DMS 273 (cell line): ENCODE data around the gene ATM.
"Not testable (repeated sequence)": the region's sequence is repeated elsewhere in the genome, so short reads cannot be mapped to it uniquely, and the experiment has no call there.

Experiments
- DNase-seq: peaks from one replicate; lab custom pipeline; 2025; ENCODE audit not compliant: unreplicated experiment; lab: John Stamatoyannopoulos, UW

The ATM gene

DNA sequence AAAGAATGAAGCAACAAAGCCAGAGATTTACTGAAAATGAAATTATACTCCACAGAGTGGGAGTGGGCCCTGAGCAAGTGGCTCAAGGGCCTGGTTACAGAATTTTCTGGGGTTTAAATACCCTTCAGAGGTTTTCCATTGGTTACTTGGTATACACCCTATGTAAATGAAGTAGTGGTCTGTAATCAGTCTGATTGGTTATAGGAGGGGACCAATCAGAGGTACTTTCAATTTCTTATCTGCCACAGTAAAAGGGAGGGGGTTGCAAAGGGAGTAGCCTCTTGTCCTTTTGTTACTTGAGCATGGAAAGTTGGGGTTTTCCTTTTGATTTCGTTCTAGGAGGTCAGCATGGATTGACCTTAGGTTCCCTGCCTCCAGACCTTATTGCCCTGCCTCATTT, 63.5 kb downstream of the ATM start:
- DNase-seq: no peak

DNA sequence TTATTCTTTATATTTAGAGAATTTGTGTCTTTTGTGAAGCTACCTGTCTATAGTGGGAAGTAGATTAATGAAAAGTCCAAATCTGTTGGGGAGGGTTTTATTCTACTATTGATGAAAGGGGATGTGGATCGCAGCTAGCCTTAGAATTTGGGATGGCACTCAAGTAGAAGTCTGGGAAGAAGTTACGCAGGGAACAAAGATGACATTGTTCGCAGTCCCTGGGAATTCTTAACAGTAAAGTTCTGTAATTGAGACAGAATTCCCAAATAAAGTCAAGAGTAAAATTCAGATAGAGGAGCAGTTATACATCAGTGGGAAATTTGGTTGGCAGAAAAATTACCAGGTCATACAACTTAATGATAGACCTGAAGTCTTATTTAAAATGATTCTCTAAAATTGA, 64.1 kb downstream of the ATM start:
- DNase-seq: no peak

DNA sequence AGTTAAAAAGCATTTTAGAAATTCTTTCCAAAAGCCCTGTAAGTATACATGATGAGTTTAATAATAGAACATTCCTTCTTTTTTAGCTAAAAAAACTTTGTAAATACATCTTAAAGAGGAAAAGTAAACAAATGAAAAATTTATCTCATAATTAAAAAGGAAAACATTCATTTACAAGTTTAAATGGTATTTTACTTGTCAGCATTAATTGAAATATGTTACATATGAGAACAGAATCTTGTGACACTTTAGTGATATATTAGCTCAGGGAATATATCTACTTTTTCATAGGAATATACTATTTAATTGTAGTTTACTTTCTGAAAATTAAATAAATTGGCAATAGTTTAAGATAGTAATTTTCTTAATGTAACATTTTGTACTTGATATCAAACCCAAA, 66.2 kb downstream of the ATM start:
- DNase-seq: not testable (repeated sequence)

DNA sequence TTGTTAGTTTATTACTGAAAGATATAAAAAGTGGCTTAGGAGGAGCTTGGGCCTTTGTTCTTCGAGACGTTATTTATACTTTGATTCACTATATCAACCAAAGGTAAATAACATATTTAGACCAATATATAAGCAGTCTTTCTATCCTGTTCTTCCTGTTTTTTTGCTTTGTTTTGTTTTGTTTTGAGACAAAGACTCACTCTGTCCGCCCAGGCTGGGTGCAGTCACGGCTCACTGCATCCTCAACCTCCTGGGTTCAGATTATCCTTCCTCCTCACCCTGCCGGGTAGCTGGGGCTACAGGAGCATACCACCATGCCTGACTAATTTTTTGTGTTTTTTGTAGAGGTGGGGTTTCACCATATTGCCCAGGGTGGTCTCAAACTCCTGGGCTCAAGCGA, 66.8 kb downstream of the ATM start:
- no peak for DNase-seq

DNA sequence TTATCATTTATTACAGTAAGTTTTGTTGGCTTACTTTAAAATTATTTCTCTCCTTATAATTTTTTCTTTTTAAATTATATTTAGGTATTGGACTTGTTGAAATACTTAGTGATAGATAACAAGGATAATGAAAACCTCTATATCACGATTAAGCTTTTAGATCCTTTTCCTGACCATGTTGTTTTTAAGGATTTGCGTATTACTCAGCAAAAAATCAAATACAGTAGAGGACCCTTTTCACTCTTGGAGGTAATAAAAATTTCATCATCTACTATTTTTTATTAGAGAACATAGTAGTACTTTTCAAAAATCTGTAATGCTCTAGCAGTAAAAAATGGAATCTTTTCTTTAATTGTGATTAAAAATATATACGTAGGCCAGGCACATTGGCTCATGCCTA, 70.4 kb downstream of the ATM start:
- DNase-seq: no peak

DNA sequence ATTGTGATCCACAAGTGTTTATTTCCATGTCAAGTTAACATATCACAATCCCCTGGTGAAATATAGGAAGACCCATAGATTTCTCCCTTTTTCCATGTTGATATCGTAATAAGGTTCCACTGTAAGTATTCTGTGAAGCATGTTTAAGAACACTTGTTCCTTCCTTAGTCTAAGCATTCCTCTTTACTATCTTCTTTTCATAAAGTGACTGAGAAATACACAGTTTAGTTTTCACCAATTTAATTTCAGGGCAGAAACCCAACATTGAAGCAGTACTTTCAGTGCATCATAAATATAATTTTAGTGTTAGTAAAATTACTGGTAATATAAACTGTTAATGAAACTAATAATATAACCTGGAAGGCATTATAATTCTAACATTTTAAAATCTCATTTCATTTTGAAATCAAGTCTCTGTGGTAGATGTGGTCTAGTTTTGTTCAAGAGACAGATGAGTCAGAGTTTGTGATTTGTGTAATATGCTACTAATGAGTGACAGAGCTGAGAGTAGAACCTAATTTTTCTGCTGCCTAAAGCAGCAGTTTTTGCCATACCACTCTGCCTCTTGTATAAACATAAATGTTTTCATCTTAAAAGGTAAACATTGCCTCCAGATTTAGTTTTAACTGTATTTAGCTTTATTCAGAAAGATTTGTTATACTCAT, 79.4 kb downstream of the ATM start:
- DNase-seq: no peak

DNA sequence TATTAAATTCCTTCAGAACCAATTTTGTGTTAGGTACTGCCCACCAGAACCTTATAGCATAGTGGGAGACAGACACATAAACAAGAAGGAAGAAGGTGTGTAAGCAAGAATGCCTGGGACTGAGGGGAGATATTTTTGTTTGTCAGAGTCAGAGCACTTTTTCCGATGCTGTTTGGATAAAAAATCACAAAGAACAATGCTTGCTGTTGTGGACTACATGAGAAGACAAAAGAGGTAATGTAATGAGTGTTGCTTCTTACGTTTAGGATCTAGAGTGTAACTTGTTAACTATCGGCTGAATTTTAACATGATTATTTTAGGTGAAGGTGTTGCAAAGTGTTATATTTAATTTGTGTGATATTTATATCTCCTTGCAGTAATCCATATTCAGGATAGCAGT, 84.9 kb downstream of the ATM start:
- no peak for DNase-seq

DNA sequence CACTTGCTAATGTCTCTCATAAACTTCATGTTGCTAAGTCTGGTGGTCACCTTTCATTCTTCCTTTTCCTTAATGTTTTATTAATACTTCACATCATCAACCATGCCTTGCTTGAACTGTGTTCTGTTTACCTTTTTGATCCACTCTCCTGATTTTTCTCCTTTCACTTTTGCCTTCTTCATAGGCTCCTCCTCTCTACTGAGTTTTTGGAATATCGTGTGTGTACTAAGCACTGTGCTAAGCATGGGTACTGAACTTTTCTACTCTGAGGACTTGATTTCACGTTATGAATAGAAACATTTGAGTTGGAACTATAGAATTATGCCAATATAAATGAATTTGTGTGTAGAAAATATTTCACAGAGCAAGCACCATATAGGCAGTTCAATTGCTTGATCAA, 90.6 kb downstream of the ATM start:
- no peak for DNase-seq

DNA sequence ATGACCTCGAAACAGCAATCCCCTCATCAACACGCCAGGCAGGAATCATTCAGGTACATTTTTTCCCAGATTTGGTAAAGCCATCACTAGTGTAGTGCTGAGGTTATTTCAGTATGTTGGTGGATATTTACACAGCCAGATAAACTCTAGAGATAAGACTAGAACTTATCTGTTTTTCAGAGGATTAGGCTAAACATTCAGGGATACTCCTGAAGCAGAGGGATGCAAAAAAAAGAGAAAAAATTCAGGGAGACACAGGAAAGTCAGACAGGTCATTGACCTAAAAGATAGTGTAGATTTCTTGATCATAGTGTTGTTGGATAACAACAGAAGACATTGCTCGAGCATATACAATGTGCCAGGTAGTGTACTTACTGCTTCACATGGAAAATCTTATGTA, 93.2 kb downstream of the ATM start:
- no peak for DNase-seq

DNA sequence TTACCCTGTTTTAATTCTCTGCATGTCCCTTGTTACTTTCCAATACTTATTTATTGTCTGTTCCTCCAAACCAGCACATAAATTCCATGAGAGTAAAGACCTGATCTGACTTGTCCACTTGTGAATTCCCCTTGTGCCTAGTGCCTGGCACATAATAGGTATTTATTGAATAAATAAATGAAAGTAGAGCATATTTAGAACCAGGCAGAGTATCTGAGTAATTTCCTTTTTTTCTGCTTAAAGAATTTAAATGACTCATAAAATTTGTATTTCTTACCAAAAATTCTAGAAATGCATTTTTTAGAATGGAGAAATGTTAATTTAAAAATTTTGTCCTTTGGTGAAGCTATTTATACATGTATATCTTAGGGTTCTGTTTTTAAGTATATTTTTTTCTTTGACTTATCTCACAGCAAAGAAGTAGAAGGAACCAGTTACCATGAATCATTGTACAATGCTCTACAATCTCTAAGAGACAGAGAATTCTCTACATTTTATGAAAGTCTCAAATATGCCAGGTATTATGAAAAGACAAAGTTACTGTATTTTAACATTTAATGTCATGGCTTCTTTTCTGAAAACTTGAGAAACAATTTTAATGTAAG, 96.8 kb downstream of the ATM start:
- no peak for DNase-seq

DNA sequence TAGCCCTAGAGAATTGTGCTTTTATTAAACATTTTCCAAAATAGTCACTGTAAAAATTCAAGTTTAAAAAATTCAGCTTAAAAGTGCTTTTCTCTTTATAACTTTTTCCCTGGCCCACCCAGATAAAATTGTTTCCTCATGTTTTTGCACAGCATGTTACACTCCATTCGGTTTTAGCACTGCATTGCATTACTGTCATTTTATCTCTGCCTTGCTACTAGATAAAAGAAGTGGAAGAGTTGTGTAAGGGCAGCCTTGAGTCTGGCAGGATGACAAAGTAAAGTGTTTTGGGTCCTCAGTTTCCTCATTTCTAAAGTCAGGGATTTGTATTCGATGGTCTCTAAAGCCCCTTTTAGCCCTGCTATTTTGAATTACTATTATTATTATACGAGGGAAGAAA, 99.8 kb downstream of the ATM start:
- no peak for DNase-seq

DNA sequence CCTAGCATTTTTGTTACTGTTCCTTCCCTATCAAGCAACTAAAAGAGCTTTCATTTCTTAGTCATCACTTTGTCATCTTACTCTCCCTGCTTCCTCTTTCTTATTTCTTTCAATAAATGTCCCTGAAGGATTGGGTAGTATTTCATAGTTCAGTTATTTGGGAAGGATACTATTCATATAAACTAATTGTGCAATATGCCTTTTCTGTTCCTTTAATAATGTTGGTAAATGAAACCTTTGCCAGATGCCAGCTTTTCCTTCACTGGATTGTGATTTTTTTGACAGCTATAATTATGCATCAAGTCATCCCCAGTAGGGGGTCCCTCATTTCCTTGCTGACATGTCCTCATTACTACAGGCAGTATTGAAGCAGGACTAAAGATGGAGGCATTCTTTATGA, 101.7 kb downstream of the ATM start:
- peak; percentile 0 for DNase-seq

DNA sequence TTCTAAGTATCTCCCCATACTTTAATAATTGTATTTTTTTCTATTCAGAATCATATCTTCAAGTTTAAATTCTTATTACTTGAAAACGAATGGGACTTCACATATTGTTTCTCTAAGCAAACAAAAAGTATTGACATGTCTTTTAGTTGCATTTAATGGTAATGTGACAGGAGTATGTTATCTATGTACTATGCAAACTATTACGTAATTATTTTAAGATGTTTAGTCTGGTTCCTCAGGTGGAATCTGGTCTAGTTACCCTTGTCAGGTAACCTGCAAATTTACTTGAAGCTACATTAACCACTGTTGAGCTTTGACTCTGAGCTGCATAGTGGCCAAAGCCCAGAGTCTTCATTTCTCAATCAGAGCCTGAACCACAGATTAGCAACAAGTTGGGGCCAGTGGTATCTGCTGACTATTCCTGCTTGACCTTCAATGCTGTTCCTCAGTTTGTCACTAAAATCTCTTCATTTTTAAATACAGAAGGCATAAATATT, 110.6 kb downstream of the ATM start:
- DNase-seq: no peak

DNA sequence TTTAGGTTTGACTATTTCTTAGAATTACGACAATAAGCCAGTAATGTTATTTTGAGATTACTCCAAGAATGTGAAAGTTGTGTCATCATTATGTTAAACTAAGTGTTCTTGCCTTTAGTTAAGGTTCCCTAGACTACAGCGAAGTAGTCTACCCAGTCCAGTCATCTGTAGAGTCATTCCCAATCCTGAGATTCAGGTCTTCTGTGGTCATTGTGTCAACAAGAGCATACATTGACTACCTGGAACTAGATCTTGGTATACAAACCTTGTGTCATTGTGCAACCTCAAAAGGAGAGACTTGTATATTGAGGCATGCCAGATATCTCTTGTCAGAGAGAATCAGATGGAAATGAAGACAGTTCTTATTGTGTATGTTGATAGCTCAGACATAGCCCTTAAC, 115.9 kb downstream of the ATM start:
- no peak for DNase-seq

DNA sequence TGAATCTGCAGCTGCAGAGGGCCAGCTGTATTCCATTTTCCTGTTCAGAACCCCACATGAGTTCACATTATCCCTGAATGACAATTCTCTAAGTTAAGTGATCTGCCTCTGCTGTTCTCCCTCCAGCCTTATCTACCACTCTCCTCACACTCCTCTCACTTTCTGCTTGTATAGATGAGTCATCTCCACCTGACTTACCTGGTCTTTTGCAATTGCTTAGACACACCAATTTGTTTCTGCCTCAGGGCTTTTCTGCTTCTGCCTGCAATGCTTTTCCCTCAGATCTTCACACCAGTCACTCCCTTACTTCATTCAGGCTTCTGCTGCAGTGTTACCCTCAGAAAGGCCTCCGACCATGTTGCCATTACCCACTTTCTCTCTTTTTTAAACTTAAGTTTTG, 118.1 kb downstream of the ATM start:
- DNase-seq: no peak

DNA sequence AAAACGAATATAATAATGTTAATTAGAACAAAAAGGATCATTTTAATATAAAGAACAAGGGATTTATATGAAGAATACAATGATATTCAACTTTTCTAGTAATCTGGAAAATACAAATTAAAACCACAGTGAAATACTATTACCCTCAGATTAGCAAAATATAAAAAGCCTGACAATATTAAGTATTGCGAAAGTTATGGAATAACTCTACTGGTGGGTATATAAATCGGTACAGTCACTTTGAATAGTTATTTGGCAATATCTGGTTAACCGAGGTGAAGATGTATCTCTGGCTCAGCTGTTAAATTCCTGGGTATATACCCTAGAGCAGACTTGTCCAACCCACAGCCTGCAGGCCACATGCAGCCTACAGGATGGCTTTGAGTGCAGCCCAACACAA, 118.8 kb downstream of the ATM start:
- DNase-seq: no peak

DNA sequence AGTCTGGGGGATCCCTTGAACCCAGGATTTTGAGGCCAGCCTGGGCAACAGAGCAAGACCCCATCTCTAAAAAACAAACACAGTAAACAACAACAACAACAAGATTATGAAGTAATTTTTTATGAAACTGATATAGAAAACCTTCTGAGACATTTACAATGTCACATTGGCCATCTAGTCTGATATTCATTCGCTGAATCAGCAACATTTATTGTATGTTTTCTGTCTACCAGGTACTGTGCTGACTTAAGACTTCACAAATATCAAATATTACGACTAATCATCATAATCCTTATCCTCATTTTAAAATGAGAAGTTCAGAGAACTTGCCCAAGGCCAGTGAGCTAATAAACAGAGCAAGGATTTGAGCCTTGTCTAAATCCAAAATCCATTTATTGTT, 120.8 kb downstream of the ATM start:
- no peak for DNase-seq

DNA sequence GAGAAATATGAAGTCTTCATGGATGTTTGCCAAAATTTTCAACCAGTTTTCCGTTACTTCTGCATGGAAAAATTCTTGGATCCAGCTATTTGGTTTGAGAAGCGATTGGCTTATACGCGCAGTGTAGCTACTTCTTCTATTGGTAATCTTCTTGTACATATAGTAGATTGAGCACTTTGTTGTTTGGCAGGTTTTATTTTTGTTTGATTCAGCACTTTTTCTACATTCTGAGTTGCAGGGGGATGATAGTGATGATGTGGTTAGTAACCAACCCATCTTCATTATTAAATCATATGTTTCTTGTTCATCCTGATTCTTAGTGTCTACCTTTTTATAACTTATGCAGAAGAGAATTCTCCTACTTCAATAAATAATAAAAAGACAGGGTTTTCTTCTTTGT, 122.9 kb downstream of the ATM start:
- no peak for DNase-seq

DNA sequence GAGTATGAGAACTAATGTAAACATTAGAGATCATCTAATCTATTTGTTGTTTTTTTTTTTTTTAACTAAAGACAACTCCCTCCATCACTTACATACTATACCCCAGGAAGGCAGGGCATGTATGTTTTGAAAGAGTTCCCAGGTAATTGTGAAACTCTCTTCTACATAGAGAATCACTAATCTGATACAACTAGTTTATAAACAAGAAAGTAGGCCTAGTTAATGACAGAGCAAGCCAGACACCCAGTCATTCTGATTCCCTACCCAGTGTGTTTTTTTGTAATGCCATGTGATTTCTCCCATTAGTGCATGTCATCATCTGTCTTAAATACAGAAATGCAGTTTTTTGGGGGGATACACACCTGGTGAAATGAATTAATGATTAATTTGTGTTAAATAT, 123.6 kb downstream of the ATM start:
- no peak for DNase-seq

DNA sequence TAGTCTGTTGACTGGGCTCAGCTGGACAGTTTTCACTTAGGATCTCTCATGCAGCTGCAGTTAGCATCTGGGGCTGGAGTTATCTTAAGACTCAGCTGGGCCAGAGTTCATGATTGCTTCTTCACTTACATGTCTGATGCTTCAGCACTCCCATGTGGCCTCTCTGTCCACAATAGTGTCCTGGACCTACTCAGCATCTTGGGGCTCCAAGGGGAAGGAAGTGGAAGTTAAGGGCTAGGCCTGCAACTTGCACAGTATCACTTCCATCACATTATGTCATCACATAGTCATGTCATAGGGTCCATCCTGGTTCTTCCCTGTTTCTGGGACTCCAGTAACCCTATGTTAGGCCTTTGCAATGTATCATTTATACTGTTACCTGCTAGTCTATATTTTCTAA, 128.6 kb downstream of the ATM start:
- no peak for DNase-seq

DNA sequence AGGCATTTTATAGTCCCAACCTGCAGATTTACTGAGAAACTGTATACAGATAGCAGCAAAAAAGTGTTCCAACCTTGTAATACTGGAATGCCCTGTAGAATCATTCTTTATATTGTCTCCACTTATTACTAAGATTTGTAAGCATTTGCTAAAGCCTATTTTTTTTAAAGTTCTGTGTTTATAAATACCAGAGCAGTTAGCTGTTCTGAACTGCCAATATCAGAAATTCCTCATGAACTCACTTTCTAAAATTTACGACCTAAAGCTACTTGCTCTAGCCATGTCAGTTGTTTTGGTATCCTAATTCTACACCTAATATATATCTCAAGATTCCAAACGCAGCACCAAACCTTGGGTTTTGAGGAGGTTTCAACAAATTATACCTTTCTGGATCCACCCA, 141.3 kb downstream of the ATM start:
- no peak for DNase-seq

DNA sequence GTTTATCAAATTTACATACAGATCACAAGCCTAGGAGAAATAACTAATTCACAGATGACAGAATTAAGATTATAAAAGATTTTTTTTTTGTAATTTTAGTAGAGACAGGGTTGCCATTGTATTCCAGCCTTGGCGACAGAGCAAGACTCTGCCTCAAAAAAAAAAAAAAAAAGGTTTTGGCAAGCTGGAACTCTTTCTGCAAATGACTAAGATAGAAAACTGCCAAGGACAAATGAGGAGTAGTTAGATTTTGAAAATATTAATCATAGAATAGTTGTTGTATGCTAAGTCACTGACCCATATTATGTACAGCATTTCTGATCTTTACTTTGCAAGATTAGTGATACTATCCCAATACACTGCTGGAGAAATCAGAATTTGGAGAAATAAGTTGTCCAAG, 145.3 kb downstream of the ATM start:
- no peak for DNase-seq

DNA sequence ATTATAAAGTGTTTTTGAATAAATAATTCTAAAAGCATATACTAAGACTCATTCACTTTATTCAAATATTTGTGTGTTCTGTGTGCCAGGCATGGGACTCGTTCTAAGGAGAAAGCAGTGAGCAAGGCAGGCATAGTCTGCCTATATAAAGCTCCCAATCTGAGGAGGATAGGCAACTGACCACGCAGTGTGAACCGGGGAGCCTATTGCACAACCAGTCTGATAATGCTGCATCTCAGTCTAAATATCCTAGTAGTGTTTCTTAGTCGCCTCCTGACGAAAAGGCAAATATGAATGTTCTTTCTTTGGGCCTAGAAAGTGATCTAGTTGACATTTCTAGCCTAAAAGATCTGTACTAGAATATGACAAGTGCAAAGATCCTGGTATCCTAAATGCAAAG, 146.2 kb downstream of the ATM start:
- DNase-seq: no peak
